ENCODE measurements around the gene C1orf122. TPM values are rescaled to one million over a fixed set of nuclear protein-coding genes. Genes with fewer than 3 reads are reported as not detected.
A peak's percentile ranks its signal among the peaks of the same experiment; 100 is the strongest.

C1orf122 gene
- total RNA-seq (10 to 100 TPM in 1 of 2 donors, 1 to 10 TPM in 1; 4.5 to 12.5 TPM), polyA plus RNA-seq (10 to 100 TPM; 24.0 to 45.1 TPM)

GRCh38 chr1:37807555-37808368, at the start of gene C1orf122, which contains the start of gene YRDC:
TSS of gene C1orf122 (plus strand) at chr1:37807790. CDS start at chr1:37808405, 615 bp downstream.
TSS of gene YRDC (minus strand) at chr1:37808208. CDS start at chr1:37808180, 28 bp downstream.
- peaks cover 6 to 24% (median 20%) of the 10 kb centered on the region in 4 donors for H3K4me1 ChIP-seq (ENCODE audit: control insufficient read depth in 4 of 4, insufficient read depth in 4 of 4, low read length in 3 of 4)
- TF ChIP-seq, protein P1, sequence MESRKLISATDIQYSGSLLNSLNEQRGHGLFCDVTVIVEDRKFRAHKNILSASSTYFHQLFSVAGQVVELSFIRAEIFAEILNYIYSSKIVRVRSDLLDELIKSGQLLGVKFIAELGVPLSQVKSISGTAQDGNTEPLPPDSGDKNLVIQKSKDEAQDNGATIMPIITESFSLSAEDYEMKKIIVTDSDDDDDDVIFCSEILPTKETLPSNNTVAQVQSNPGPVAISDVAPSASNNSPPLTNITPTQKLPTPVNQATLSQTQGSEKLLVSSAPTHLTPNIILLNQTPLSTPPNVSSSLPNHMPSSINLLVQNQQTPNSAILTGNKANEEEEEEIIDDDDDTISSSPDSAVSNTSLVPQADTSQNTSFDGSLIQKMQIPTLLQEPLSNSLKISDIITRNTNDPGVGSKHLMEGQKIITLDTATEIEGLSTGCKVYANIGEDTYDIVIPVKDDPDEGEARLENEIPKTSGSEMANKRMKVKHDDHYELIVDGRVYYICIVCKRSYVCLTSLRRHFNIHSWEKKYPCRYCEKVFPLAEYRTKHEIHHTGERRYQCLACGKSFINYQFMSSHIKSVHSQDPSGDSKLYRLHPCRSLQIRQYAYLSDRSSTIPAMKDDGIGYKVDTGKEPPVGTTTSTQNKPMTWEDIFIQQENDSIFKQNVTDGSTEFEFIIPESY (IDR thresholded peaks at IDR 0.05) = no peak
- TF ChIP-seq HNF4A (conservative IDR thresholded peaks at IDR 0.05) = peak in 1 of 2 donors; percentile 14
- TF ChIP-seq FOXA1 (IDR thresholded peaks at IDR 0.05) = no peak
- peak; percentile 80 to 92 for TF ChIP-seq GABPA (IDR thresholded peaks at IDR 0.05 in 1 of 2, conservative IDR thresholded peaks at IDR 0.05 in 1 of 2)
- TF ChIP-seq REST (IDR thresholded peaks at IDR 0.05) = peak; percentile 17
- no peak for TF ChIP-seq SP1 (IDR thresholded peaks at IDR 0.05)
- no peak for TF ChIP-seq FOXA2 (IDR thresholded peaks at IDR 0.05)
- peak in 1 of 2 donors; percentile 13 for TF ChIP-seq RXRA (IDR thresholded peaks at IDR 0.05)
- under 1% methylated on average over 95 of the region's 95 CpGs for WGBS
- H3K9me3 ChIP-seq (ENCODE audit: control insufficient read depth in 4 of 4, low read length in 3 of 4) = no peaks in the 10 kb centered on the region
- H3K4me3 ChIP-seq (ENCODE audit: low read depth in 1 of 3, low read length in 3 of 3) = peak within 1 kb of the TSS; percentile 61 to 90 (median 86)
- no peaks in the 10 kb centered on the region for H3K27me3 ChIP-seq (ENCODE audit: control insufficient read depth in 4 of 4, insufficient read depth in 4 of 4, low read length in 3 of 4)
- peak; percentile 93 for DNase-seq (ENCODE audit: low spot score)
- peak within 1 kb of the TSS; percentile 75 to 84 for H3K27ac ChIP-seq (ENCODE audit: low read depth in 1 of 2, low read length in 2 of 2)
- peaks cover 12 to 34% (median 28%) of the 10 kb centered on the region in 4 donors for H3K36me3 ChIP-seq (ENCODE audit: control insufficient read depth in 4 of 4, insufficient read depth in 3 of 4, low read depth in 1 of 4, low read length in 3 of 4)
- peak within 1 kb of the TSS; percentile 60 to 94 for H3K9ac ChIP-seq (ENCODE audit: low read depth in 1 of 2, low read length in 2 of 2)

DNA sequence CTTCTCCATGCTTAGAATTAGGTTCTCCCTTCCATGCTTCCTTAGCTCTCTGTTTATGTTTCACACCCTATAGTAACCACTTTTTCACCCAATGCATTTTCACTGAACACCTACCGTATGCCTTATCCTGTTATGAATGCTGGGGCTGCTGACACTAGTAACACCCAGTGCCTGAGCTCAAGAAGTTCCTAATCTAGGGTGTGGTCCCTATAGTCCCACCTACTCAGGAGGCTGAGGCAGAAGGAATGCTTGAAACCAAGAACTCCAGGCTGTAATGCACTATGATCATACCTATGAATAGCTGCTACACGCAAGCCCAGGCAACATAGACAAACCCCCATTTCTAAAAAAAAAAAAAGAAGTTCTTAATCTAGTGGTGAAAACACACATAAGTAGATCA, 48.1 kb upstream of the C1orf122 start:
- WGBS = 68% methylated on average over 2 of the region's 2 CpGs
- TF ChIP-seq FOXA2 (IDR thresholded peaks at IDR 0.05) (no peak), FOXA1 (IDR thresholded peaks at IDR 0.05) (no peak), RXRA (IDR thresholded peaks at IDR 0.05) (no peak), SP1 (IDR thresholded peaks at IDR 0.05) (no peak), EGR1 (IDR thresholded peaks at IDR 0.05; ENCODE audit: low read depth in 2 of 2) (no peak), CTCF (IDR thresholded peaks at IDR 0.05; ENCODE audit: low read depth, low read length, missing input control) (no peak), HNF4A (conservative IDR thresholded peaks at IDR 0.05) (no peak)
- TF ChIP-seq, protein P2, sequence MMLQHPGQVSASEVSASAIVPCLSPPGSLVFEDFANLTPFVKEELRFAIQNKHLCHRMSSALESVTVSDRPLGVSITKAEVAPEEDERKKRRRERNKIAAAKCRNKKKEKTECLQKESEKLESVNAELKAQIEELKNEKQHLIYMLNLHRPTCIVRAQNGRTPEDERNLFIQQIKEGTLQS (IDR thresholded peaks at IDR 0.05) = no peak
- TF ChIP-seq, protein P1 (IDR thresholded peaks at IDR 0.05) = no peak
- no peak overlapping the region for H3K4me3 ChIP-seq (ENCODE audit: low read depth in 1 of 3, low read length in 3 of 3)
- DNase-seq (ENCODE audit: low spot score) = no peak
- no peak overlapping the region for H3K27ac ChIP-seq (ENCODE audit: low read depth in 1 of 2, low read length in 2 of 2)
- no peaks in the 10 kb centered on the region for H3K36me3 ChIP-seq (ENCODE audit: control insufficient read depth in 4 of 4, insufficient read depth in 3 of 4, low read depth in 1 of 4, low read length in 3 of 4)
- peaks cover 0 to 3% (median 0%) of the 10 kb centered on the region in 4 donors for H3K9me3 ChIP-seq (ENCODE audit: control insufficient read depth in 4 of 4, low read length in 3 of 4)
- H3K9ac ChIP-seq (ENCODE audit: low read depth in 1 of 2, low read length in 2 of 2) = no peak overlapping the region
- no peaks in the 10 kb centered on the region for H3K4me1 ChIP-seq (ENCODE audit: control insufficient read depth in 4 of 4, insufficient read depth in 4 of 4, low read length in 3 of 4)
- H3K27me3 ChIP-seq (ENCODE audit: control insufficient read depth in 4 of 4, insufficient read depth in 4 of 4, low read length in 3 of 4) = peaks cover 0 to 16% (median 1%) of the 10 kb centered on the region in 4 donors
